ENCODE results near the gene CARD10. TPM values are rescaled to one million over a fixed set of nuclear protein-coding genes. Genes with fewer than 3 reads are reported as not detected.

CARD10 gene
- total RNA-seq, 2 donors from 2014 or later = 20.3 to 24.4 TPM

DNA sequence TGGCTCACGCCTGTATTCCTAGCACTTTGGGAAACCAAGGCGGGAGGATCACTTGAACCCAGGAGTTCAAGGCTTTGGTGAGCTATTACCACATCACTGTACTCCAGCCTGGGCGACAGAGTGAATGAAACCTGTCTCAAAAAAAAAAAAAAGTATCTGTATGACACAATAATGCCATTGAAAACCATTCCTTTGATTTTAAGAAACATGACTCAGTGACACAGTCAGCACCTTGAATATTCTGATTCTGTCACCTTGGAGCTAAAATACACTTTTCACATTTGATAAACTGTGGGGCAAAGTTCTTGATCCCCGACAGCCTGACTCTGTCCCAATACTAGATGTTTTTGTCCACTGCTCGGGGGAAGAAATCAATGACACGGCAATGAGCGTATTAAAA, 75.2 kb downstream of the CARD10 start:
- Histone ChIP-seq H3K4me3 (ENCODE audit: low read length) (no peak overlapping the region), H3K9me3 (ENCODE audit: control insufficient read depth, low read length) (no peaks in the 10 kb centered on the region), H3K27ac (ENCODE audit: low read depth, low read length) (no peak overlapping the region), H3K36me3 (ENCODE audit: control insufficient read depth, insufficient read depth, low read length) (no peaks in the 10 kb centered on the region), H3K9ac (ENCODE audit: extremely low read depth, low read length, poor library complexity, severe bottlenecking) (no peak overlapping the region), H3K4me1 (ENCODE audit: control insufficient read depth, insufficient read depth, low read length) (no peaks in the 10 kb centered on the region), H3K27me3 (ENCODE audit: control insufficient read depth, insufficient read depth, low read length, poor library complexity, severe bottlenecking) (no peaks in the 10 kb centered on the region)
- no peaks in the 10 kb centered on the region for H3K4me1 Mint-ChIP-seq
- TF ChIP-seq, protein P1, sequence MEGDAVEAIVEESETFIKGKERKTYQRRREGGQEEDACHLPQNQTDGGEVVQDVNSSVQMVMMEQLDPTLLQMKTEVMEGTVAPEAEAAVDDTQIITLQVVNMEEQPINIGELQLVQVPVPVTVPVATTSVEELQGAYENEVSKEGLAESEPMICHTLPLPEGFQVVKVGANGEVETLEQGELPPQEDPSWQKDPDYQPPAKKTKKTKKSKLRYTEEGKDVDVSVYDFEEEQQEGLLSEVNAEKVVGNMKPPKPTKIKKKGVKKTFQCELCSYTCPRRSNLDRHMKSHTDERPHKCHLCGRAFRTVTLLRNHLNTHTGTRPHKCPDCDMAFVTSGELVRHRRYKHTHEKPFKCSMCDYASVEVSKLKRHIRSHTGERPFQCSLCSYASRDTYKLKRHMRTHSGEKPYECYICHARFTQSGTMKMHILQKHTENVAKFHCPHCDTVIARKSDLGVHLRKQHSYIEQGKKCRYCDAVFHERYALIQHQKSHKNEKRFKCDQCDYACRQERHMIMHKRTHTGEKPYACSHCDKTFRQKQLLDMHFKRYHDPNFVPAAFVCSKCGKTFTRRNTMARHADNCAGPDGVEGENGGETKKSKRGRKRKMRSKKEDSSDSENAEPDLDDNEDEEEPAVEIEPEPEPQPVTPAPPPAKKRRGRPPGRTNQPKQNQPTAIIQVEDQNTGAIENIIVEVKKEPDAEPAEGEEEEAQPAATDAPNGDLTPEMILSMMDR (conservative IDR thresholded peaks at IDR 0.05) = no peak
- no peak for DNase-seq
- peaks cover 11% of the 10 kb centered on the region for H3K9me3 Mint-ChIP-seq
- no peak overlapping the region for H3K27ac Mint-ChIP-seq
- no peak overlapping the region for H3K4me3 Mint-ChIP-seq
- peaks cover 14% of the 10 kb centered on the region for H3K27me3 Mint-ChIP-seq (ENCODE audit: insufficient read depth)
- H3K36me3 Mint-ChIP-seq (ENCODE audit: low read depth) = no peaks in the 10 kb centered on the region
- 92% methylated on average over 4 to 7 of the region's 7 CpGs for WGBS, 2 experiments (ENCODE audit: insufficient coverage in 1 of 2, insufficient read length in 1 of 2)

DNA sequence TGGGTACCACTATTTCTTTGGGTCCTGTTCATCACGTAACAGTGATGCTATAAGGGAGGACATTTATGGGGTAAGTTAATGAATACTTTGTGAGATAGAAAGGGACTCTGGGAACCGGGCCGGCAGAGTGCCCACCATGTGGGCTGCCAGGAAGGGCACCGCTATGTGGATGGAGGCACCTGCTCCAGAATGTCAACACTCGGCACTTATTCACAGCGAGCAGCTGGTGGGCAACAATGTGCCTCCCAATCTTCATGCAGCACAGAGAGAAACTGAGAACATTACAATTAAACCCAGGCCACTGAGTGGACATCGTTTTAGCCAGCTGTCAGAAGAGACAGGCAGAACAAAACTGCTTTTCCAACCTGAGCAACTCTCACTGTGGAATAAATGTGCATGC, 76.1 kb downstream of the CARD10 start:
- Histone ChIP-seq H3K27me3 (ENCODE audit: control insufficient read depth, insufficient read depth, low read length, poor library complexity, severe bottlenecking) (no peaks in the 10 kb centered on the region), H3K4me1 (ENCODE audit: control insufficient read depth, insufficient read depth, low read length) (no peaks in the 10 kb centered on the region), H3K9ac (ENCODE audit: extremely low read depth, low read length, poor library complexity, severe bottlenecking) (no peak overlapping the region), H3K9me3 (ENCODE audit: control insufficient read depth, low read length) (no peaks in the 10 kb centered on the region), H3K4me3 (ENCODE audit: low read length) (no peak overlapping the region), H3K27ac (ENCODE audit: low read depth, low read length) (no peak overlapping the region), H3K36me3 (ENCODE audit: control insufficient read depth, insufficient read depth, low read length) (no peaks in the 10 kb centered on the region)
- Mint-ChIP-seq H3K36me3 (ENCODE audit: low read depth) (no peaks in the 10 kb centered on the region), H3K4me3 (no peak overlapping the region), H3K27ac (no peak overlapping the region), H3K4me1 (no peaks in the 10 kb centered on the region), H3K27me3 (ENCODE audit: insufficient read depth) (peaks cover 14% of the 10 kb centered on the region), H3K9me3 (peaks cover 11% of the 10 kb centered on the region)
- TF ChIP-seq, protein P1 (conservative IDR thresholded peaks at IDR 0.05) = no peak
- WGBS, 2 experiments (ENCODE audit: insufficient coverage in 1 of 2, insufficient read length in 1 of 2) = 95% methylated on average over 4 to 7 of the region's 7 CpGs
- no peak for DNase-seq

DNA sequence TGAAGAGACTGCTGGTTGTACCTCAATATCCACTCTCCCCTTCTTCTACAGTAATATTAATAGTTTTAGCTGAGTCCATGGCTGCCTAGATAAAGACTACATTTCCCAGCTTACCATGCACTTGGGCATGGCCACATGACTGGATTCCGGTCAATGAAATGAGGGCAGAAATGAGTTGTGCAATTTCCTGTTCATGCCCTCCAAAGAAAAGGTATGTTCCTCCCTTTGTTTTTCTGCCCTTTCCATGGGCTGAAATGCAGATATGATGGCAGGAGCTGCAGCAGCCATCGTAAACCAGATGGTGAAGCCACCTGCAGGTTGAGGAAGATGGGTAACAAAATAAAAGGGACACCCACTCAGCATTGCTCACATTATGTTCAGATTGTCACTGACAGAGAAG, 76.7 kb downstream of the CARD10 start:
- Mint-ChIP-seq H3K4me1 (no peaks in the 10 kb centered on the region), H3K4me3 (no peak overlapping the region), H3K27ac (no peak overlapping the region), H3K27me3 (ENCODE audit: insufficient read depth) (peaks cover 14% of the 10 kb centered on the region), H3K9me3 (peaks cover 11% of the 10 kb centered on the region), H3K36me3 (ENCODE audit: low read depth) (no peaks in the 10 kb centered on the region)
- WGBS, 2 experiments (ENCODE audit: insufficient coverage in 1 of 2, insufficient read length in 1 of 2) = 82 to 91% methylated on average over 2 of the region's 2 CpGs
- Histone ChIP-seq H3K4me3 (ENCODE audit: low read length) (no peak overlapping the region), H3K27ac (ENCODE audit: low read depth, low read length) (no peak overlapping the region), H3K27me3 (ENCODE audit: control insufficient read depth, insufficient read depth, low read length, poor library complexity, severe bottlenecking) (no peaks in the 10 kb centered on the region), H3K9me3 (ENCODE audit: control insufficient read depth, low read length) (no peaks in the 10 kb centered on the region), H3K9ac (ENCODE audit: extremely low read depth, low read length, poor library complexity, severe bottlenecking) (no peak overlapping the region), H3K36me3 (ENCODE audit: control insufficient read depth, insufficient read depth, low read length) (no peaks in the 10 kb centered on the region), H3K4me1 (ENCODE audit: control insufficient read depth, insufficient read depth, low read length) (no peaks in the 10 kb centered on the region)
- TF ChIP-seq, protein P1 (conservative IDR thresholded peaks at IDR 0.05) = no peak
- DNase-seq = no peak
